A549 (cell line): ENCODE results near the gene FAF1. TPM values are rescaled to one million over a fixed set of nuclear protein-coding genes. Genes with fewer than 3 reads are reported as not detected.

Experiments
- ATAC-seq, 2 experiments: fragments of 200-7000 bp in 1 of 2; fragments of >200 bp in 1 of 2; cut with Nextera tagmentation in 1 of 2; cut with Tn5 transposase in 1 of 2; 3 replicates each; pipeline versions ENCODE4 v1.8.0 to v1.9.1; 2018 to 2020; ENCODE audit warnings: mild to moderate bottlenecking in 1 of 2, moderate library complexity in 1 of 2
- CTCF ChIA-PET: fragments of 300-600 bp; sonication (Branson Sonifier 250); formaldehyde crosslinking; extraction: SDS; loops from one replicate; lab custom pipeline; 2021; ENCODE audit warnings: antibody characterized with exemption, inconsistent platforms; lab: Yijun Ruan, JAX
- POLR2A ChIA-PET: fragments of 350-600 bp; formaldehyde crosslinking; extraction: SDS; loops from one replicate; lab custom pipeline; 2021; ENCODE audit warnings: antibody characterized with exemption, inconsistent platforms; lab: Yijun Ruan, JAX
- DNase-seq, 2 experiments: peaks; one replicate each; pipeline versions ENCODE4 v3.0.0 to v3.0.0-alpha.2; 2011 to 2016; ENCODE audit warnings: low read depth in 1 of 2, low spot score in 1 of 2
- FAIRE-seq: peaks from 2 replicates; lab custom pipeline; 2011; peaks lifted over from hg19 to GRCh38; lab: Jason Lieb, UNC
- H3K27ac ChIP-seq, 2 experiments: fragments of >200 bp; sonication (Bioruptor Twin); formaldehyde crosslinking; 3 replicates each; pipeline ENCODE4 v1.5.1; 2016 to 2017
- H3K4me1 ChIP-seq: fragments of >200 bp; sonication (Bioruptor Twin); formaldehyde crosslinking; 3 replicates; pipeline ENCODE4 v1.6.1; 2016
- H3K4me2 ChIP-seq: fragments of >200 bp; sonication (Bioruptor Twin); formaldehyde crosslinking; 3 replicates; pipeline ENCODE4 v1.6.1; 2016
- H3K4me3 ChIP-seq: fragments of >200 bp; sonication (Bioruptor Twin); formaldehyde crosslinking; 3 replicates; pipeline ENCODE4 v1.5.1; 2016
- H3K9me3 ChIP-seq: fragments of >200 bp; sonication (Bioruptor Twin); formaldehyde crosslinking; 3 replicates; pipeline ENCODE4 v1.6.1; 2016
- BHLHE40 ChIP-seq: IDR thresholded peaks from 2 replicates; pipeline ENCODE4 v1.6.1; 2012; ENCODE audit warnings: low read depth, low read length, inconsistent platforms
- EHF ChIP-seq: fragments of 250-450 bp; sonication (Bioruptor Pico); IDR thresholded peaks from 2 replicates; pipeline ENCODE4 v1.5.0; 2020; ENCODE audit warnings: mild to moderate bottlenecking
- FOSL2 ChIP-seq, 2 experiments: fragments of 450-650 bp in 1 of 2; fragments of >200 bp in 1 of 2; sonication (Bioruptor Twin) in 1 of 2; formaldehyde crosslinking; IDR thresholded peaks; 2 replicates each; pipeline versions ENCODE4 v1.5.0 to v1.6.1; 2016 to 2020; ENCODE audit warnings: mild to moderate bottlenecking in 1 of 2, moderate library complexity in 1 of 2
- FOXS1 ChIP-seq: fragments of 250-450 bp; sonication (Bioruptor Pico); IDR thresholded peaks from 2 replicates; pipeline ENCODE4 v1.5.0; 2020; ENCODE audit warnings: mild to moderate bottlenecking, moderate library complexity
- HOXB13 ChIP-seq: fragments of 250-450 bp; sonication (Bioruptor Pico); IDR thresholded peaks from 2 replicates; pipeline ENCODE4 v1.5.0; 2020; ENCODE audit warnings: low read depth, mild to moderate bottlenecking, moderate library complexity
- NFE2L2 ChIP-seq: fragments of 150-350 bp; conservative IDR thresholded peaks from 2 replicates; pipeline ENCODE4 v1.6.1; 2014; ENCODE audit warnings: low read length
- NR3C1 ChIP-seq: fragments of >200 bp; sonication (Bioruptor Twin); formaldehyde crosslinking; IDR thresholded peaks from 3 replicates; pipeline ENCODE4 v1.6.1; 2017
- PHF8 ChIP-seq: fragments of 200-600 bp; sonication (generic); IDR thresholded peaks from 2 replicates; pipeline ENCODE4 v1.6.1; 2016; ENCODE audit warnings: low read depth, mild to moderate bottlenecking, antibody characterized with exemption, moderate library complexity, borderline replicate concordance
- POLR2A ChIP-seq: IDR thresholded peaks from 2 replicates; pipeline ENCODE4 v1.6.1; 2012; ENCODE audit warnings: mild to moderate bottlenecking, low read length
- RAD21 ChIP-seq, 2 experiments: fragments of >200 bp in 1 of 2; sonication (Bioruptor Twin) in 1 of 2; formaldehyde crosslinking in 1 of 2; IDR thresholded peaks in 1 of 2; conservative IDR thresholded peaks in 1 of 2; 2 replicates in 1 of 2; 3 replicates in 1 of 2; pipeline ENCODE4 v1.6.1; 2012 to 2018; ENCODE audit warnings: inconsistent platforms in 1 of 2
- RNF2 ChIP-seq: fragments of 200-600 bp; sonication (generic); IDR thresholded peaks from 2 replicates; pipeline ENCODE4 v1.6.1; 2016; ENCODE audit warnings: low read depth, mild to moderate bottlenecking, antibody characterized with exemption, moderate library complexity, borderline replicate concordance
- ZC3H11A ChIP-seq: fragments of 450-650 bp; IDR thresholded peaks from 2 replicates; pipeline ENCODE4 v1.6.1; 2014; ENCODE audit warnings: antibody characterized with exemption, mild to moderate bottlenecking
- ZFP36 ChIP-seq: fragments of 450-650 bp; IDR thresholded peaks from 2 replicates; pipeline ENCODE4 v1.6.1; 2014; ENCODE audit warnings: borderline replicate concordance; ENCODE audit not compliant: partially characterized antibody
- WGBS: methylation state at CpG from one replicate; pipeline ENCODE4 v1.1.6; 2017; ENCODE audit errors: missing lambda C conversion rate; 5-methylcytosine and 5-hydroxymethylcytosine counted together
- polyA plus RNA-seq, 4 experiments: library from polyadenylated mRNA; depleted of rRNA in 3 of 4; stranded (reverse); fragments of >200 nt; fragmentation: RNase III in 1 of 4; extraction: RNeasy Plus Mini Kit Qiagen cat#74134 plus additional on column Dnase treatment in 1 of 4; gene quantifications; 2 replicates in 3 of 4; 3 replicates in 1 of 4; pipeline ENCODE4 v1.2.3, GENCODE V29; 2011 to 2017
- TF ChIP-seq, protein P1 (sequence below): fragments of >200 bp; sonication (Bioruptor Twin); formaldehyde crosslinking; IDR thresholded peaks from 3 replicates; pipeline ENCODE4 v1.5.1; 2016
- TF ChIP-seq, protein P2 (sequence below): fragments of 150-350 bp; IDR thresholded peaks from 2 replicates; pipeline ENCODE4 v1.6.1; 2014; ENCODE audit warnings: low read depth, mild to moderate bottlenecking, low read length
- TF ChIP-seq, protein P3 (sequence below): fragments of >200 bp; sonication (Bioruptor Twin); formaldehyde crosslinking; IDR thresholded peaks from 2 replicates; pipeline ENCODE4 v1.6.1; 2016
- TF ChIP-seq, protein P4 (sequence below): fragments of 250-450 bp; sonication (Bioruptor Pico); IDR thresholded peaks from 2 replicates; pipeline ENCODE4 v1.5.0; 2020; ENCODE audit warnings: low read depth, mild to moderate bottlenecking, moderate library complexity
- TF ChIP-seq, protein P5 (sequence below): fragments of 250-450 bp; sonication (Bioruptor Pico); IDR thresholded peaks from 2 replicates; pipeline ENCODE4 v1.5.0; 2021; ENCODE audit warnings: mild to moderate bottlenecking, moderate library complexity, borderline replicate concordance

Gene FAF1
- polyA plus RNA-seq, 2 of the 4 experiments (the other 2 are of a cell fraction) = 31.7 to 46.2 TPM

DNA sequence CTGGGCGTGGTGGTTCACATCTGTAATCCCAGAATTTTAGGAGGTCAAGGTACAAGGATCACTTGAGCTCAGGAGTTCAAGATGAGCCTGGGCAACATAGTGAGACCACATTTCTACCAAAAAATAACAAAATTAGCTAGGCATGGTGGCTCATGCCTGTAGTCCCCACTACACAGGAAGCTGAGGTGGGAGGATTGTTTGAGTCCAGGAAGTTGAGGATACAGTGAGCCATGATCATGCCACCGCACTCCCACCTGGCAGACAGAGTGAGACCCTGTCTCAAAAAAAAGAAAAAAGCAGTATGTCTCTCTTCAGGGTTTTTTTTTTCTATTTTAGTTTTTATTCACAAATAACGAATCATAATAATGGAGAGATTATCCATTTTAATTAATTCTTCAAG, 303.1 kb downstream of the FAF1 start:
- 95% methylated on average over 3 of the region's 3 CpGs for WGBS

DNA sequence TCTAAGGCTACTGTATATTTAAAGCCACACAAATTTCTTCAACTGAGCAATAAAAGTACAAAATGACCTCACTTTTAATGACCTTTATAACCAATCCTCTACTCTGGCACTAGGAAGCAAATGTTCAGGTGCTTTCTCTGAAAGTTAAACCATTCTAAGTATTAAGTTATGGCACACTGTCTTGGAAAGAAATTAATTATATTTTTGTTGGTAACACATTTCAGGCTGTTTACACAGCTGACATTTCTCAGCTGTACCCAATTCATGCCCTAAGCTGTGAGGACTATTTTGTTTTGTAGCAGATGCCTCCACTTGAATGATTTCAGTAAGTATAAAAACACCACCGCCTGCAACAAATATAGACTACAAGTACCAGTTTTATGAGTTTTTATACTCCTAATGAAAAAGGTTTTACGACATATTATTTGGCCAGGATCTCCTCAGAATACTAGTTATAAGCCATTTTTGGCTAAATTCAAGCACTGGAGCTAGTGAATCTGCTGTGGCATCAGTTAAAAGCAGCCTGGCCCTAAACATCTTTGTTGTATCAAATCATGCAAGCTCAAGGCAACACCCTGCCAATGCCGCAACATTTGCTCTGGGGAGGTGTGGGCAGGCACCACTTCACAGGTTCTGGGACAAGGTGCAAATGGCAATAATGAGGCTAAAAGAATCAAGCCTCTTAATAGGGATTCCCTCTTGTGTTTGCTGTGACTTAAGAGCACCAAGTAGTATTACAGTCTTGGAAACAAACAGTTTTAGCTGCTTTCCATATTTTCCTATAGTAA, 308.4 kb downstream of the FAF1 start:
- WGBS = 92% methylated on average over 3 of the region's 3 CpGs
- FAIRE-seq (no peak), DNase-seq (no peak), ATAC-seq (no peak)
- Histone ChIP-seq H3K4me3 (no peak overlapping the region), H3K4me2 (no peak overlapping the region), H3K4me1 (no peaks in the 10 kb centered on the region), H3K27ac (no peak overlapping the region), H3K9me3 (no peaks in the 10 kb centered on the region)
- ChIA-PET POLR2A (no interaction called here), CTCF (no interaction called here)
- TF ChIP-seq NR3C1 = no peak
- TF ChIP-seq, protein P1, sequence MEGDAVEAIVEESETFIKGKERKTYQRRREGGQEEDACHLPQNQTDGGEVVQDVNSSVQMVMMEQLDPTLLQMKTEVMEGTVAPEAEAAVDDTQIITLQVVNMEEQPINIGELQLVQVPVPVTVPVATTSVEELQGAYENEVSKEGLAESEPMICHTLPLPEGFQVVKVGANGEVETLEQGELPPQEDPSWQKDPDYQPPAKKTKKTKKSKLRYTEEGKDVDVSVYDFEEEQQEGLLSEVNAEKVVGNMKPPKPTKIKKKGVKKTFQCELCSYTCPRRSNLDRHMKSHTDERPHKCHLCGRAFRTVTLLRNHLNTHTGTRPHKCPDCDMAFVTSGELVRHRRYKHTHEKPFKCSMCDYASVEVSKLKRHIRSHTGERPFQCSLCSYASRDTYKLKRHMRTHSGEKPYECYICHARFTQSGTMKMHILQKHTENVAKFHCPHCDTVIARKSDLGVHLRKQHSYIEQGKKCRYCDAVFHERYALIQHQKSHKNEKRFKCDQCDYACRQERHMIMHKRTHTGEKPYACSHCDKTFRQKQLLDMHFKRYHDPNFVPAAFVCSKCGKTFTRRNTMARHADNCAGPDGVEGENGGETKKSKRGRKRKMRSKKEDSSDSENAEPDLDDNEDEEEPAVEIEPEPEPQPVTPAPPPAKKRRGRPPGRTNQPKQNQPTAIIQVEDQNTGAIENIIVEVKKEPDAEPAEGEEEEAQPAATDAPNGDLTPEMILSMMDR = no peak
- TF ChIP-seq, protein P2, sequence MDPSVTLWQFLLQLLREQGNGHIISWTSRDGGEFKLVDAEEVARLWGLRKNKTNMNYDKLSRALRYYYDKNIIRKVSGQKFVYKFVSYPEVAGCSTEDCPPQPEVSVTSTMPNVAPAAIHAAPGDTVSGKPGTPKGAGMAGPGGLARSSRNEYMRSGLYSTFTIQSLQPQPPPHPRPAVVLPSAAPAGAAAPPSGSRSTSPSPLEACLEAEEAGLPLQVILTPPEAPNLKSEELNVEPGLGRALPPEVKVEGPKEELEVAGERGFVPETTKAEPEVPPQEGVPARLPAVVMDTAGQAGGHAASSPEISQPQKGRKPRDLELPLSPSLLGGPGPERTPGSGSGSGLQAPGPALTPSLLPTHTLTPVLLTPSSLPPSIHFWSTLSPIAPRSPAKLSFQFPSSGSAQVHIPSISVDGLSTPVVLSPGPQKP = no peak
- no peak for TF ChIP-seq FOSL2 (IDR thresholded peaks at IDR 0.05)
- no peak for TF ChIP-seq FOSL2 (CRISPR knock-in tag; IDR thresholded peaks at IDR 0.05)
- no peak for TF ChIP-seq NFE2L2
- TF ChIP-seq ZC3H11A = no peak
- TF ChIP-seq RAD21 (conservative IDR thresholded peaks at IDR 0.05 in 1 of 2, IDR thresholded peaks at IDR 0.05 in 1 of 2) = no peak
- TF ChIP-seq EHF (CRISPR knock-in tag) = no peak
- no peak for TF ChIP-seq FOXS1 (CRISPR knock-in tag)

More for the DNA sequence above, 303.1 kb downstream of the FAF1 start:
- Histone ChIP-seq H3K4me2 (no peak overlapping the region), H3K27ac (no peak overlapping the region), H3K4me1 (no peaks in the 10 kb centered on the region), H3K4me3 (no peak overlapping the region), H3K9me3 (no peaks in the 10 kb centered on the region)
- TF ChIP-seq, protein P3, sequence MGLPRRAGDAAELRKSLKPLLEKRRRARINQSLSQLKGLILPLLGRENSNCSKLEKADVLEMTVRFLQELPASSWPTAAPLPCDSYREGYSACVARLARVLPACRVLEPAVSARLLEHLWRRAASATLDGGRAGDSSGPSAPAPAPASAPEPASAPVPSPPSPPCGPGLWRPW = no peak
- TF ChIP-seq RNF2 = no peak
- TF ChIP-seq FOXS1 (CRISPR knock-in tag) = no peak
- TF ChIP-seq ZFP36 = no peak
- no peak for TF ChIP-seq HOXB13 (CRISPR knock-in tag)
- no peak for TF ChIP-seq PHF8
- ATAC-seq (no peak), FAIRE-seq (no peak), DNase-seq (no peak)
- ChIA-PET POLR2A (no interaction called here), CTCF (no interaction called here)

DNA sequence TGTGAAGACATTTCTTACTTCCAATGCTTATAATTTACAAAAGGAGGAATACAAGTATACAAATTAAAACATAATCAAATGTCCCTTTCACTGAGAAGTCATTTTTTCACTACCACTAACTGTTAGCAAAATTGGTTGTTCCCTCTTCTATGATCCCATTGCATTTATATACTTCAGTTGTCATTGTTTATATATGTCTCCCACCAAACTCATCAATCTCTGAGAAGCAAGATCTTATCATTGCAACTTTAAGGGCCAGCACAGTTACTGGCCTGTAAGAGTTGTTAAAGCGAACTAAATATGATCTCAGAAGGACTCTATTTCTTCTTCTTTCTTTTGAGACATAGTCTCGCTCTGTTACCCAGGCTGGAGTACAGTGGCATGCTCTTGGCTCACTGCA, 313.5 kb downstream of the FAF1 start:
- H3K9me3 ChIP-seq = no peaks in the 10 kb centered on the region
- no peak overlapping the region for H3K4me3 ChIP-seq
- H3K27ac ChIP-seq = no peak overlapping the region
- ATAC-seq (no peak), FAIRE-seq (no peak), DNase-seq (no peak)
- TF ChIP-seq BHLHE40 = no peak
- TF ChIP-seq, protein P4, sequence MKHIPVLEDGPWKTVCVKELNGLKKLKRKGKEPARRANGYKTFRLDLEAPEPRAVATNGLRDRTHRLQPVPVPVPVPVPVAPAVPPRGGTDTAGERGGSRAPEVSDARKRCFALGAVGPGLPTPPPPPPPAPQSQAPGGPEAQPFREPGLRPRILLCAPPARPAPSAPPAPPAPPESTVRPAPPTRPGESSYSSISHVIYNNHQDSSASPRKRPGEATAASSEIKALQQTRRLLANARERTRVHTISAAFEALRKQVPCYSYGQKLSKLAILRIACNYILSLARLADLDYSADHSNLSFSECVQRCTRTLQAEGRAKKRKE = no peak
- no peak for TF ChIP-seq POLR2A
- TF ChIP-seq, protein P5, sequence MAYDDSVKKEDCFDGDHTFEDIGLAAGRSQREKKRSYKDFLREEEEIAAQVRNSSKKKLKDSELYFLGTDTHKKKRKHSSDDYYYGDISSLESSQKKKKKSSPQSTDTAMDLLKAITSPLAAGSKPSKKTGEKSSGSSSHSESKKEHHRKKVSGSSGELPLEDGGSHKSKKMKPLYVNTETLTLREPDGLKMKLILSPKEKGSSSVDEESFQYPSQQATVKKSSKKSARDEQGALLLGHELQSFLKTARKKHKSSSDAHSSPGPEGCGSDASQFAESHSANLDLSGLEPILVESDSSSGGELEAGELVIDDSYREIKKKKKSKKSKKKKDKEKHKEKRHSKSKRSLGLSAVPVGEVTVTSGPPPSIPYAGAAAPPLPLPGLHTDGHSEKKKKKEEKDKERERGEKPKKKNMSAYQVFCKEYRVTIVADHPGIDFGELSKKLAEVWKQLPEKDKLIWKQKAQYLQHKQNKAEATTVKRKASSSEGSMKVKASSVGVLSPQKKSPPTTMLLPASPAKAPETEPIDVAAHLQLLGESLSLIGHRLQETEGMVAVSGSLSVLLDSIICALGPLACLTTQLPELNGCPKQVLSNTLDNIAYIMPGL = no peak
- TF ChIP-seq HOXB13 (CRISPR knock-in tag) = no peak
- CTCF ChIA-PET = no interaction called here
- H3K4me1 ChIP-seq = peaks cover 10% of the 10 kb centered on the region; the same call in 1 of the 3 replicates
- POLR2A ChIA-PET = no interaction called here
- H3K4me2 ChIP-seq = no peak overlapping the region
- WGBS = 94% methylated on average over 2 of the region's 2 CpGs
